Neuronal stem cell (in vitro differentiated cells): ENCODE results near the gene RESP18.
"Not testable (repeated sequence)": the region's sequence is repeated elsewhere in the genome, so short reads cannot be mapped to it uniquely, and the experiment has no call there.

ENCODE experiments used
- DNase-seq: peaks from one replicate; pipeline ENCODE4 v3.0.0-alpha.2; 2013; ENCODE audit warnings: low spot score
- H2AFZ ChIP-seq: one replicate; pipeline ENCODE4 v1.6.1; 2013; ENCODE audit warnings: mild to moderate bottlenecking, low read length, inconsistent platforms
- H2AK5ac ChIP-seq: 2 replicates; pipeline ENCODE4 v1.6.1; 2013; ENCODE audit warnings: low read depth, mild to moderate bottlenecking, inconsistent platforms, low read length, moderate library complexity, mixed read lengths
- H2BK120ac ChIP-seq: 2 replicates; pipeline ENCODE4 v1.6.1; 2013; ENCODE audit warnings: low read depth, mild to moderate bottlenecking, inconsistent platforms, low read length, moderate library complexity, mixed read lengths
- H2BK12ac ChIP-seq: one replicate; pipeline ENCODE4 v1.6.1; 2013; ENCODE audit warnings: low read length, inconsistent platforms
- H2BK15ac ChIP-seq: 2 replicates; pipeline ENCODE4 v1.6.1; 2013; ENCODE audit warnings: mild to moderate bottlenecking, low read length, inconsistent platforms, mixed read lengths
- H2BK5ac ChIP-seq: one replicate; pipeline ENCODE4 v1.6.1; 2013; ENCODE audit warnings: inconsistent platforms, mild to moderate bottlenecking, low read length, moderate library complexity
- H3K14ac ChIP-seq: one replicate; pipeline ENCODE4 v1.6.1; 2013; ENCODE audit warnings: low read length, inconsistent platforms
- H3K18ac ChIP-seq: 2 replicates; pipeline ENCODE4 v1.6.1; 2013; ENCODE audit warnings: low read length, inconsistent platforms
- H3K23ac ChIP-seq: 2 replicates; pipeline ENCODE4 v1.6.1; 2013; ENCODE audit warnings: low read depth, mild to moderate bottlenecking, mixed read lengths, low read length, inconsistent platforms; ENCODE audit not compliant: poor library complexity
- H3K27ac ChIP-seq: replicated peaks from 3 replicates; pipeline ENCODE4 v1.5.1; 2013; ENCODE audit warnings: low read length, inconsistent platforms
- H3K27me3 ChIP-seq, 3 experiments: 2 replicates each; pipeline ENCODE4 v1.6.1; 2013; ENCODE audit warnings: low read length in 3 of 3, mild to moderate bottlenecking in 2 of 3, inconsistent platforms in 1 of 3, low read depth in 1 of 3, mixed read lengths in 1 of 3, moderate library complexity in 1 of 3; ENCODE audit not compliant: control insufficient read depth in 3 of 3, insufficient read depth in 3 of 3
- H3K36me3 ChIP-seq, 2 donors: replicated peaks in 1 of 2; 2 replicates each; pipeline ENCODE4 v1.6.1; 2013; ENCODE audit warnings: low read length in 2 of 2; ENCODE audit not compliant: control insufficient read depth in 2 of 2, insufficient read depth in 2 of 2
- H3K4ac ChIP-seq: 2 replicates; pipeline ENCODE4 v1.6.1; 2013; ENCODE audit warnings: inconsistent platforms, mild to moderate bottlenecking, low read length, moderate library complexity
- H3K4me1 ChIP-seq, 2 donors: 1 replicate in 1 of 2; 2 replicates in 1 of 2; pipeline ENCODE4 v1.6.1; 2013; ENCODE audit warnings: low read length in 2 of 2, low read depth in 1 of 2; ENCODE audit not compliant: control insufficient read depth in 2 of 2, insufficient read depth in 1 of 2
- H3K4me2 ChIP-seq: one replicate; pipeline ENCODE4 v1.6.1; 2013; ENCODE audit warnings: mild to moderate bottlenecking, low read length, inconsistent platforms; ENCODE audit not compliant: insufficient read depth, poor library complexity, severe bottlenecking
- H3K4me3 ChIP-seq, 2 donors: 2 replicates each; pipeline ENCODE4 v1.5.1; 2013; ENCODE audit warnings: low read length in 2 of 2, mild to moderate bottlenecking in 2 of 2, inconsistent platforms in 1 of 2, moderate library complexity in 1 of 2
- H3K79me1 ChIP-seq: one replicate; pipeline ENCODE4 v1.6.1; 2013; ENCODE audit warnings: low read depth, mild to moderate bottlenecking, inconsistent platforms, low read length, moderate library complexity
- H3K9ac ChIP-seq: one replicate; pipeline ENCODE4 v1.6.1; 2013; ENCODE audit warnings: mild to moderate bottlenecking, low read depth, low read length, inconsistent platforms; ENCODE audit not compliant: poor library complexity
- H3K9me3 ChIP-seq, 2 donors: replicated peaks in 1 of 2; 2 replicates each; pipeline versions ENCODE3 to v1.6.1; 2013; ENCODE audit warnings: low read length in 2 of 2, mild to moderate bottlenecking in 2 of 2, inconsistent platforms in 1 of 2, low read depth in 1 of 2, mixed read lengths in 1 of 2, moderate library complexity in 1 of 2; ENCODE audit not compliant: control insufficient read depth in 2 of 2, insufficient read depth in 1 of 2
- H4K8ac ChIP-seq: one replicate; pipeline ENCODE4 v1.6.1; 2013; ENCODE audit warnings: low read depth, mild to moderate bottlenecking, inconsistent platforms, low read length, moderate library complexity
- H4K91ac ChIP-seq: one replicate; pipeline ENCODE4 v1.6.1; 2013; ENCODE audit warnings: low read length, low read depth, mild to moderate bottlenecking, inconsistent platforms; ENCODE audit not compliant: poor library complexity
- WGBS, 2 donors: extraction: QIAGEN DNeasy Blood & Tissue Kit; methylation state at CpG; one replicate each; pipeline ENCODE4 v1.1.7; 2013; ENCODE audit warnings: missing lambda C conversion rate in 2 of 2, mixed read lengths in 1 of 2; ENCODE audit not compliant: insufficient read length in 2 of 2, insufficient replicate concordance in 1 of 2; ENCODE audit errors: extremely low coverage in 2 of 2; 5-methylcytosine and 5-hydroxymethylcytosine counted together

RESP18 gene

DNA sequence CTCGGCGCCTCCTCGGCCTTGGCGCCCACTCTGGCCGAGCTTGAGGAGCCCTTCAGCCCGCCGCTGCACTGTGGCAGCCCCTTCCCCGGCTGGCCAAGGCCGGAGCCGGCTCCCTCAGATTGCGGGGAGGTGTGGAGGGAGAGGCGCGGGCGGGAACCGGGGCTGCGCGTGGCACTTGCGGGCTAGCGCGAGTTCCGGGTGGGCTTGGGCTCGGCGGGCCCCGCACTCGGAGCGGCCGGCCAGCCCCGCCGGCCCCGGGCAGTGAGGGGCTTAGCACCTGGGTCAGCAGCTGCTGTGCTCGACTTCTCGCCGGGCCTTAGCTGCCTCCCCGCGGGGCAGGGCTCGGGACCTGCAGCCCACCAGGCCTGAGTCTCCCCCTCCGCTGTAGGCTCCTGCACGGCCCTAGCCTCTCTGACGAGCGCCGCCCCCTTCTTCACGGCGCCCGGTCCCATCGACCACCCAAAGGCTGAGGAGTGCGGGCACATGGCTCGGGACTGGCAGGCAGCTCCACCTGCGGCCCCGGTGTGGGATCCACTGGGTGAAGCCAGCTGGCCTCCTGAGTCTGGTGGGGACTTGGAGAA is 19.8 kb downstream of the RESP18 start:
- not testable (repeated sequence) for H3K23ac ChIP-seq, H2BK12ac ChIP-seq, H4K8ac ChIP-seq, H3K9me3 ChIP-seq, H3K4me2 ChIP-seq, H2BK5ac ChIP-seq, H3K36me3 ChIP-seq, H3K4me3 ChIP-seq, H2BK120ac ChIP-seq, H3K27ac ChIP-seq, H3K79me1 ChIP-seq, H3K14ac ChIP-seq, H2BK15ac ChIP-seq, H3K9ac ChIP-seq, H2AFZ ChIP-seq, DNase-seq, H3K18ac ChIP-seq, H3K4ac ChIP-seq, H3K4me1 ChIP-seq, H4K91ac ChIP-seq, H2AK5ac ChIP-seq
- peaks cover 0 to 25% (median 22%) of the 10 kb centered on the region in 3 experiments for H3K27me3 ChIP-seq
- no CpG with 5 or more reads among the region's 49 CpGs for WGBS, 2 donors

- Histone ChIP-seq H3K18ac (no peak within 1 kb of the TSS), H3K4me1 (peaks cover 8 to 9% of the 10 kb centered on the region in 2 donors), H3K9ac (no peak within 1 kb of the TSS), H4K91ac (no peak within 1 kb of the TSS), H3K4me3 (peak within 1 kb of the TSS in 1 of 2 donors; percentile 62), H2AFZ (peak within 1 kb of the TSS; percentile 66), H3K14ac (no peak within 1 kb of the TSS), H3K4ac (no peak within 1 kb of the TSS), H3K9me3 (no peaks in the 10 kb centered on the region), H4K8ac (no peak within 1 kb of the TSS), H3K4me2 (peak within 1 kb of the TSS; percentile 56), H3K36me3 (no peaks in the 10 kb centered on the region), H2AK5ac (no peak within 1 kb of the TSS), H3K27me3 (peaks cover 0 to 40% (median 28%) of the 10 kb centered on the region in 3 experiments), H3K79me1 (no peaks in the 10 kb centered on the region), H2BK120ac (peak within 1 kb of the TSS; percentile 76), H3K27ac (no peak within 1 kb of the TSS), H2BK12ac (no peak within 1 kb of the TSS), H3K23ac (no peak within 1 kb of the TSS), H2BK5ac (no peak within 1 kb of the TSS), H2BK15ac (no peak within 1 kb of the TSS)
- DNase-seq: peak; percentile 30
- no CpG with 5 or more reads among the region's 37 CpGs for WGBS, 2 donors
Observed at GRCh38 chr2:219309278-219309677, 23.3 kb downstream of the RESP18 start, which contains the start of gene PTPRN. Gene PTPRN (minus strand): TSS chr2:219309401. CDS start chr2:219309332, 69 bp downstream.

GRCh38 chr2:219308142-219309101 is 24.1 kb downstream of the RESP18 start:
- H3K4me1 ChIP-seq: peaks cover 8 to 9% of the 10 kb centered on the region in 2 donors
- peaks cover 0 to 41% (median 28%) of the 10 kb centered on the region in 3 experiments for H3K27me3 ChIP-seq
- no peak overlapping the region for H4K91ac ChIP-seq
- peak; percentile 89 for DNase-seq
- no peaks in the 10 kb centered on the region for H3K79me1 ChIP-seq
- no peak overlapping the region for H3K23ac ChIP-seq
- no peak overlapping the region for H3K18ac ChIP-seq
- peak overlapping the region; percentile 56 for H3K4me2 ChIP-seq
- H3K4ac ChIP-seq: no peak overlapping the region
- H3K36me3 ChIP-seq: no peaks in the 10 kb centered on the region
- no peaks in the 10 kb centered on the region for H3K9me3 ChIP-seq
- no peak overlapping the region for H2AK5ac ChIP-seq
- no peak overlapping the region for H2BK15ac ChIP-seq
- H2AFZ ChIP-seq: peak overlapping the region; percentile 66
- no peak overlapping the region for H4K8ac ChIP-seq
- no peak overlapping the region for H2BK12ac ChIP-seq
- peak overlapping the region in 1 of 2 donors; percentile 62 for H3K4me3 ChIP-seq
- no peak overlapping the region for H2BK5ac ChIP-seq
- no CpG with 5 or more reads among the region's 45 CpGs for WGBS, 2 donors
- H3K27ac ChIP-seq: no peak overlapping the region
- peak overlapping the region; percentile 76 for H2BK120ac ChIP-seq
- H3K14ac ChIP-seq: no peak overlapping the region
- no peak overlapping the region for H3K9ac ChIP-seq

- H2AFZ ChIP-seq: no peak overlapping the region
- H2AK5ac ChIP-seq: no peak overlapping the region
- no peak overlapping the region for H3K14ac ChIP-seq
- no peaks in the 10 kb centered on the region for H3K36me3 ChIP-seq
- H3K4me3 ChIP-seq: no peak overlapping the region
- no peak overlapping the region for H3K4me2 ChIP-seq
- H3K9me3 ChIP-seq: no peaks in the 10 kb centered on the region
- WGBS, 2 donors: 100% methylated on average over 1 of the region's 1 CpG
- no peak overlapping the region for H2BK120ac ChIP-seq
- no peak overlapping the region for H2BK5ac ChIP-seq
- no peak overlapping the region for H2BK12ac ChIP-seq
- H3K18ac ChIP-seq: no peak overlapping the region
- peaks cover 14 to 16% of the 10 kb centered on the region in 2 donors for H3K4me1 ChIP-seq
- H4K8ac ChIP-seq: no peak overlapping the region
- H3K27me3 ChIP-seq: peaks cover 0 to 54% (median 28%) of the 10 kb centered on the region in 3 experiments
- no peak overlapping the region for H3K23ac ChIP-seq
- no peak overlapping the region for H3K4ac ChIP-seq
- H3K79me1 ChIP-seq: no peaks in the 10 kb centered on the region
- no peak overlapping the region for H3K27ac ChIP-seq
- no peak overlapping the region for H4K91ac ChIP-seq
- no peak for DNase-seq
- H2BK15ac ChIP-seq: no peak overlapping the region
- no peak overlapping the region for H3K9ac ChIP-seq
Observed at GRCh38 chr2:219306047-219306446, 26.5 kb downstream of the RESP18 start.
